NCI-H526 (cell line): ENCODE measurements around the gene ZNF431.
"Not testable (repeated sequence)": the region's sequence is repeated elsewhere in the genome, so short reads cannot be mapped to it uniquely, and the experiment has no call there.

Experiments used
- DNase-seq, 2 experiments: peaks; one replicate each; lab custom pipeline; 2025; lab: John Stamatoyannopoulos, UW

ZNF431 gene

GRCh38 chr19:21141787-21142464 is at the start of gene ZNF431:
Gene ZNF431, plus strand, starts transcription at chr19:21142040. Its CDS starts 144 bp downstream, at chr19:21142184.
- DNase-seq, result peak; percentile 89 to 92

GRCh38 chr19:21092109-21092508 is 49.7 kb upstream of the ZNF431 start:
- DNase-seq, result no peak

- no peak for DNase-seq
These were observed 47.4 kb upstream of the ZNF431 start for GRCh38 chr19:21094347-21095025.

GRCh38 chr19:21098291-21098690 is 43.5 kb upstream of the ZNF431 start:
- no peak for DNase-seq

- DNase-seq, result no peak
These were observed 40.2 kb upstream of the ZNF431 start for GRCh38 chr19:21101521-21102242.

- DNase-seq, result no peak
These were observed 32.7 kb upstream of the ZNF431 start for GRCh38 chr19:21109116-21109515.

- no peak for DNase-seq
These were observed 31.7 kb upstream of the ZNF431 start for GRCh38 chr19:21110183-21110582.

- no peak for DNase-seq
These were observed 26.4 kb upstream of the ZNF431 start for GRCh38 chr19:21115430-21115829.

- DNase-seq, result no peak
These were observed 24.6 kb upstream of the ZNF431 start for GRCh38 chr19:21117041-21117907.

GRCh38 chr19:21126078-21126477 is 15.8 kb upstream of the ZNF431 start:
- DNase-seq, result no peak

- DNase-seq, result no peak
These were observed 14.8 kb upstream of the ZNF431 start for GRCh38 chr19:21127001-21127400.

GRCh38 chr19:21127898-21128297 is 13.9 kb upstream of the ZNF431 start:
- no peak for DNase-seq

GRCh38 chr19:21128901-21129698 is 12.7 kb upstream of the ZNF431 start:
- no peak for DNase-seq

- no peak for DNase-seq
These were observed 11.6 kb upstream of the ZNF431 start for GRCh38 chr19:21130097-21130775.

GRCh38 chr19:21133633-21134032 is 8.2 kb upstream of the ZNF431 start:
- DNase-seq, result no peak

- DNase-seq, result no peak
These were observed 6.9 kb upstream of the ZNF431 start for GRCh38 chr19:21134934-21135366.

GRCh38 chr19:21135433-21135832 is 6.4 kb upstream of the ZNF431 start:
- no peak for DNase-seq

- DNase-seq, result no peak
These were observed 3.7 kb upstream of the ZNF431 start for GRCh38 chr19:21138130-21138529.

- not testable (repeated sequence) for DNase-seq
These were observed 834 bp upstream of the ZNF431 start for GRCh38 chr19:21141006-21141405.

GRCh38 chr19:21143428-21143827 is 1.6 kb downstream of the ZNF431 start:
- no peak for DNase-seq

GRCh38 chr19:21143854-21144253 is 2.0 kb downstream of the ZNF431 start:
- no peak for DNase-seq
